HEK293T (cell line): Measurements from ENCODE around the gene LHB.

Source experiments
- CTCF ChIA-PET: fragments of 350-600 bp; formaldehyde crosslinking; extraction: SDS; loops from one replicate; lab custom pipeline; 2021; ENCODE audit warnings: antibody characterized with exemption, inconsistent platforms; lab: Yijun Ruan, JAX
- POLR2A ChIA-PET: fragments of 350-600 bp; formaldehyde crosslinking; extraction: SDS; loops from one replicate; lab custom pipeline; 2020; ENCODE audit warnings: antibody characterized with exemption, inconsistent platforms; lab: Yijun Ruan, JAX
- DNase-seq: peaks from one replicate; pipeline ENCODE4 v3.0.0; 2012; ENCODE audit warnings: mixed read lengths; ENCODE audit errors: extremely low spot score
- ARNT ChIP-seq: fragments of 450-650 bp; IDR thresholded peaks from 2 replicates; pipeline ENCODE4 v1.6.1; 2017; ENCODE audit warnings: mild to moderate bottlenecking
- BHLHE40 ChIP-seq: fragments of 450-650 bp; IDR thresholded peaks from 2 replicates; pipeline ENCODE4 v1.6.1; 2016; ENCODE audit warnings: mild to moderate bottlenecking, moderate library complexity, borderline replicate concordance
- CTBP1 ChIP-seq: fragments of 450-650 bp; IDR thresholded peaks from 2 replicates; pipeline ENCODE4 v1.6.1; 2016; ENCODE audit warnings: borderline replicate concordance
- ELF4 ChIP-seq: fragments of 450-650 bp; IDR thresholded peaks from 2 replicates; pipeline ENCODE4 v1.6.1; 2017; ENCODE audit warnings: antibody characterized with exemption
- FOXA1 ChIP-seq: fragments of 450-650 bp; IDR thresholded peaks from 2 replicates; pipeline ENCODE4 v1.6.1; 2016; ENCODE audit warnings: mild to moderate bottlenecking
- FOXK2 ChIP-seq: fragments of 450-650 bp; IDR thresholded peaks from 2 replicates; pipeline ENCODE4 v1.6.1; 2016; ENCODE audit warnings: mild to moderate bottlenecking
- FOXM1 ChIP-seq: fragments of 450-650 bp; IDR thresholded peaks from 2 replicates; pipeline ENCODE4 v1.6.1; 2017; ENCODE audit warnings: mild to moderate bottlenecking, borderline replicate concordance
- HDGF ChIP-seq: fragments of 450-650 bp; IDR thresholded peaks from 2 replicates; pipeline ENCODE4 v1.6.1; 2017; ENCODE audit warnings: antibody characterized with exemption, borderline replicate concordance
- L3MBTL2 ChIP-seq: fragments of 450-650 bp; conservative IDR thresholded peaks from 2 replicates; pipeline ENCODE4 v1.6.1; 2016; ENCODE audit warnings: mild to moderate bottlenecking
- LEF1 ChIP-seq: fragments of 450-650 bp; IDR thresholded peaks from 2 replicates; pipeline ENCODE4 v1.6.1; 2017; ENCODE audit warnings: mild to moderate bottlenecking, borderline replicate concordance
- NFRKB ChIP-seq: fragments of 450-650 bp; IDR thresholded peaks from 2 replicates; pipeline ENCODE4 v1.6.1; 2016; ENCODE audit warnings: mild to moderate bottlenecking, moderate library complexity
- PKNOX1 ChIP-seq: fragments of 450-650 bp; IDR thresholded peaks from 2 replicates; pipeline ENCODE4 v1.6.1; 2016
- SP1 ChIP-seq: fragments of 450-650 bp; IDR thresholded peaks from 2 replicates; pipeline ENCODE4 v1.6.1; 2017
- SUZ12 ChIP-seq: fragments of 450-650 bp; IDR thresholded peaks from 2 replicates; pipeline ENCODE4 v1.6.1; 2016; ENCODE audit warnings: mild to moderate bottlenecking
- TARDBP ChIP-seq: fragments of 450-650 bp; IDR thresholded peaks from 2 replicates; pipeline ENCODE4 v1.6.1; 2016
- ZNF384 ChIP-seq: fragments of 450-650 bp; IDR thresholded peaks from 2 replicates; pipeline ENCODE4 v1.6.1; 2016

The LHB gene

DNA sequence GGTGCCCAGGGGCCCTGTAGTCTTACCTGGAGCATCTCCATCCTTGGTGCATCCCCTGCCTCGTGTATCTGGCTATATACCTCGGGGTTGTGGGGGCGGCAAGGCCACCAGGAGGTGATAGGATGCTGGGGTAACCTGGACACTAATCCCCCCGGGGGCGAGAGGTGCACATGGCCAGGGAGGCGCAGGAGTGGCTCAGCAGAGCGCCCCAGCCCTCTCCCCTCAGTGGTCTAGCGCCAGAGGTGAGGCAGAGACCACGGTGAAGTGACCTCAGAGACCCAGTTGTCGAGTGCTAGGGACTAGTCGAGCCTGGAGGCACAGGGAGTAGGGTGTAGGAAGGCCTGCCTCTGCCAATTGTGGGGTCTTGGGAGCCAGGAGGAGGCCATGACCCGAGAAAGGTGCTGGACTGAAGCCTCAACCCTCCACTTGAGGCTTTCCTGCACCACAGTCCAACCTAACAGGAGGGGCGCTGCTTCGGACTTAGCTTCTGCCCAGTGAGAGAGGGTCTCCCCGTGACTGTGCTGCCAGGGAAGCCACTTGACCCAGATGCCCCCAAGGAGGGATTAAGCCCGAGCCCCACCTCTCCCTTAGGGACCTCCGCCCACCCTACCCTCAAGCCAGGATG is at the start of gene LHB:
Gene LHB, minus strand, starts transcription at position 51 of the 625 bp plus-strand sequence. Its CDS starts 10 bp downstream, at position 41.
- ChIA-PET CTCF (interaction anchor here (0.7 to 1.3 kb wide), 2 partner anchors 9 to 24 kb away, joined by 3 to 5 read pairs; partner anchors contain the start of genes GYS1 and RUVBL2), POLR2A (interaction anchor here (0.6 kb wide), 1 partner anchor 907 kb away, joined by 3 read pairs; no protein-coding TSS in a partner anchor)
- no peak for DNase-seq
- no peak for TF ChIP-seq NFRKB
- TF ChIP-seq ELF4 = no peak
- no peak for TF ChIP-seq CTBP1
- no peak for TF ChIP-seq SP1
- no peak for TF ChIP-seq PKNOX1
- no peak for TF ChIP-seq BHLHE40
- no peak for TF ChIP-seq LEF1
- no peak for TF ChIP-seq FOXA1
- TF ChIP-seq TARDBP = no peak
- TF ChIP-seq FOXK2 = no peak

DNA sequence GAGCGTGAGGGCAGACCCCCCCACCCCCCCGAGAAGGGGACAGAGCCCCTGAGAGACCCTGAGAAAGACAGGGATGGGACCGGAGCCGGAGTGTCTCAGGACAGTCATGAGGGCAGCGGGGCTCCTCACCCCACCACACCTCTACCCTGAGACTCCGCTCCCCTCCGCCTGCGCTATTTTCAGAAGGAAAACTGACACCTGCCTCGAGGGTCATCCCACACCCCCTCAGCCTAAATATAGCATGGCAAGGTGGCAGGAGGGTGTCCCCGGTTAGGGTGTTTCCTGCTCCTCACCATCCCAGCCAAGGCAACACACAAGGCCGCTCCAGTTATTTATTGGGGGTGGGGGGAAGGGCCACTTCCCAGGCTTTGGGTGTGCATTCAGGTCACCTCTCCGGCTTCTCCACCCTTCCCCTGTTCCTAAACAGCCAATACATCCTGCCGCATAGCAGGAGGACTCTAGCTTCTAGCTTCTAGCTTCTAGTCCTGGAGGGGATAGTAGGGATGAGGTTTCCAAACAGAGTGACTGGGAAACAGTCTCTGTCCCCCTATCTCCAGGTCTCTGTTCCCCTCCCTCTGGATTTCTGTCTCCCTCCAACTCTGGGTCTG is 49.1 kb upstream of the LHB start:
- POLR2A ChIA-PET = interaction anchor here (1.0 to 1.5 kb wide), 3 partner anchors 10 to 66 kb away, joined by 3 to 6 read pairs (median 4); no protein-coding TSS in a partner anchor
- TF ChIP-seq CTBP1 = no peak
- no peak for TF ChIP-seq FOXM1
- TF ChIP-seq HDGF = no peak
- TF ChIP-seq SUZ12 = no peak
- TF ChIP-seq LEF1 = no peak
- no peak for TF ChIP-seq BHLHE40
- TF ChIP-seq FOXA1 = no peak
- TF ChIP-seq NFRKB = no peak
- no peak for TF ChIP-seq TARDBP
- TF ChIP-seq FOXK2 = no peak
- TF ChIP-seq ARNT = no peak
- TF ChIP-seq PKNOX1 = no peak
- no peak for TF ChIP-seq ZNF384
- no peak for TF ChIP-seq L3MBTL2
- no peak for TF ChIP-seq SP1
- TF ChIP-seq ELF4 = no peak
- no peak for DNase-seq
- CTCF ChIA-PET = interaction anchor here (1.2 to 1.6 kb wide), 3 partner anchors 8 to 73 kb away, joined by 3 to 9 read pairs (median 4); partner anchors contain the start of genes GYS1 and RUVBL2

GRCh38 chr19:49064768-49065611 is 48.1 kb upstream of the LHB start, which contains the start of gene NTF4:
NTF4 (minus strand) TSS chr19:49064818; CDS start chr19:49061997, 2,821 bp downstream.
- CTCF ChIA-PET = interaction anchor here (0.5 to 1.6 kb wide), 6 partner anchors 9 to 160 kb away, joined by 3 to 9 read pairs (median 4); partner anchors contain the start of genes GYS1 and RUVBL2
- no peak for TF ChIP-seq PKNOX1
- POLR2A ChIA-PET = interaction anchor here (0.7 to 1.5 kb wide), 4 partner anchors 9 to 65 kb away, joined by 3 to 6 read pairs (median 4); no protein-coding TSS in a partner anchor
- peak; percentile 60 for DNase-seq

DNA sequence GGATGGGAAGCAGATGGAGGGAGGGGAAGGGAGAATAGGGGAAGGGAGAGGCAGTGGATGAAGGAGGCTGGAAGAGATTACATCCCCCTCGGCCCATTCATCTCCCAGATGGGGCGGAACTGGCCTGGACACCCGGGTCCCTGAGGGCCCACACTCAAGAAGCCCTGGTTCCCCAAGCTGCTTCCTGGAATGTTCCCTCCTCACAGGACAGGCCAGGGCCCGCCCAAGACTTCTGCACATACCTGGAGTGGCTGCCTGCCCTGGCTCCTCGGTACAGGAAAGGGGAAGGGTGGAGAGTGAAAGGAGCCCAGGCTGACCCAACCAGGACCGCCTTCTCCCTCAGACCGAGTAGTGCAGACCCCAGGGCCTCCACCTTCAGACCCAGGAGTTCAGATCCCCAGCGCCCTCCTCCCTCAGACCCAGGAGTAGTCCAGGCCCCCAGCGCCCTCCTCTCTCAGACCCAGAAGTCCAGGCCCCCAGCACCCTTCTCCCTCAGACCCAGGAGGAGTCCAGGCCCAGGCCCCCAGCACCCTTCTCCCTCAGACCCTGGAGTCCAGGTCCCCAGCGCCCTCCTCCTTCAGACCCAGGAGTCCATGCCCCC is 47.2 kb upstream of the LHB start:
- no peak for TF ChIP-seq CTBP1
- no peak for TF ChIP-seq SP1
- no peak for TF ChIP-seq LEF1
- TF ChIP-seq L3MBTL2 = no peak
- TF ChIP-seq ARNT = no peak
- TF ChIP-seq FOXM1 = no peak
- TF ChIP-seq SUZ12 = no peak
- DNase-seq = no peak
- ChIA-PET POLR2A (no interaction called here), CTCF (interaction anchor here (0.6 to 1.6 kb wide), 2 partner anchors 10 to 71 kb away, joined by 3 to 9 read pairs; partner anchors contain the start of gene RUVBL2)

DNA sequence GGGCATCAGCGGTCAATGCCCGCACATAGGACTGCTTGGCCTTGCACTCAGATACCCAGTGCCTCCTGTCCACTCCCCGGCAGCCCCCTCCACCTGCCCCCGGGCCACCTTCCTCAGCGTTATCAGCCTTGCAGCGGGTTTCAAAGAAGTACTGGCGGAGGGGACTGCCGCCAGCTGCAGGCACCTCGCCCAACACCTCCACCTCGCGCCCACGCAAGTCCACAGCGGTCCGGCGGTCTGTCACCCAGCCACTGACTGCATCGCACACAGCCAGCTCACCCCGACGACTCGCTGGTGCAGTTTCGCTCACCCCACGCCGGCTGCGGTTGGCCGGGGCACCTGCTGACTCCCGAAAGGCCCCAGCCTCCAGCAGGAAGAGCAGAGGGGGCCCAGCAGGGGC is 44.6 kb upstream of the LHB start:
- DNase-seq = no peak
- ChIA-PET CTCF (no interaction called here), POLR2A (no interaction called here)
- TF ChIP-seq SP1 (no peak), NFRKB (no peak), ELF4 (no peak), ZNF384 (no peak), LEF1 (no peak), BHLHE40 (no peak), FOXM1 (no peak), HDGF (no peak), ARNT (no peak), FOXA1 (no peak), TARDBP (no peak), PKNOX1 (no peak), SUZ12 (no peak), CTBP1 (no peak)
